Measurements from ENCODE around the gene RRBP1.

- TF ChIP-seq CTCF (IDR thresholded peaks at IDR 0.05; ENCODE audit: insufficient read depth, low read length) (no peak), POLR2AphosphoS5 (IDR thresholded peaks at IDR 0.05; ENCODE audit: low read depth) (no peak), GABPA (IDR thresholded peaks at IDR 0.05; ENCODE audit: low read depth) (no peak), SPI1 (IDR thresholded peaks at IDR 0.05; ENCODE audit: borderline replicate concordance, low read depth) (no peak)
- TF ChIP-seq, protein P1, sequence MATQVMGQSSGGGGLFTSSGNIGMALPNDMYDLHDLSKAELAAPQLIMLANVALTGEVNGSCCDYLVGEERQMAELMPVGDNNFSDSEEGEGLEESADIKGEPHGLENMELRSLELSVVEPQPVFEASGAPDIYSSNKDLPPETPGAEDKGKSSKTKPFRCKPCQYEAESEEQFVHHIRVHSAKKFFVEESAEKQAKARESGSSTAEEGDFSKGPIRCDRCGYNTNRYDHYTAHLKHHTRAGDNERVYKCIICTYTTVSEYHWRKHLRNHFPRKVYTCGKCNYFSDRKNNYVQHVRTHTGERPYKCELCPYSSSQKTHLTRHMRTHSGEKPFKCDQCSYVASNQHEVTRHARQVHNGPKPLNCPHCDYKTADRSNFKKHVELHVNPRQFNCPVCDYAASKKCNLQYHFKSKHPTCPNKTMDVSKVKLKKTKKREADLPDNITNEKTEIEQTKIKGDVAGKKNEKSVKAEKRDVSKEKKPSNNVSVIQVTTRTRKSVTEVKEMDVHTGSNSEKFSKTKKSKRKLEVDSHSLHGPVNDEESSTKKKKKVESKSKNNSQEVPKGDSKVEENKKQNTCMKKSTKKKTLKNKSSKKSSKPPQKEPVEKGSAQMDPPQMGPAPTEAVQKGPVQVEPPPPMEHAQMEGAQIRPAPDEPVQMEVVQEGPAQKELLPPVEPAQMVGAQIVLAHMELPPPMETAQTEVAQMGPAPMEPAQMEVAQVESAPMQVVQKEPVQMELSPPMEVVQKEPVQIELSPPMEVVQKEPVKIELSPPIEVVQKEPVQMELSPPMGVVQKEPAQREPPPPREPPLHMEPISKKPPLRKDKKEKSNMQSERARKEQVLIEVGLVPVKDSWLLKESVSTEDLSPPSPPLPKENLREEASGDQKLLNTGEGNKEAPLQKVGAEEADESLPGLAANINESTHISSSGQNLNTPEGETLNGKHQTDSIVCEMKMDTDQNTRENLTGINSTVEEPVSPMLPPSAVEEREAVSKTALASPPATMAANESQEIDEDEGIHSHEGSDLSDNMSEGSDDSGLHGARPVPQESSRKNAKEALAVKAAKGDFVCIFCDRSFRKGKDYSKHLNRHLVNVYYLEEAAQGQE (IDR thresholded peaks at IDR 0.05; ENCODE audit: insufficient replicate concordance, low read depth) = no peak
These were observed 43.1 kb downstream of the RRBP1 start for GRCh38 chr20:17638835-17639407.

Data from HL-60 (cell line).